ENCODE data around the gene ZNF512.
"Not testable (repeated sequence)": the region's sequence is repeated elsewhere in the genome, so short reads cannot be mapped to it uniquely, and the experiment has no call there.

Gene ZNF512, protein sequence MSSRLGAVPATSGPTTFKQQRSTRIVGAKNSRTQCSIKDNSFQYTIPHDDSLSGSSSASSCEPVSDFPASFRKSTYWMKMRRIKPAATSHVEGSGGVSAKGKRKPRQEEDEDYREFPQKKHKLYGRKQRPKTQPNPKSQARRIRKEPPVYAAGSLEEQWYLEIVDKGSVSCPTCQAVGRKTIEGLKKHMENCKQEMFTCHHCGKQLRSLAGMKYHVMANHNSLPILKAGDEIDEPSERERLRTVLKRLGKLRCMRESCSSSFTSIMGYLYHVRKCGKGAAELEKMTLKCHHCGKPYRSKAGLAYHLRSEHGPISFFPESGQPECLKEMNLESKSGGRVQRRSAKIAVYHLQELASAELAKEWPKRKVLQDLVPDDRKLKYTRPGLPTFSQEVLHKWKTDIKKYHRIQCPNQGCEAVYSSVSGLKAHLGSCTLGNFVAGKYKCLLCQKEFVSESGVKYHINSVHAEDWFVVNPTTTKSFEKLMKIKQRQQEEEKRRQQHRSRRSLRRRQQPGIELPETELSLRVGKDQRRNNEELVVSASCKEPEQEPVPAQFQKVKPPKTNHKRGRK

DNA sequence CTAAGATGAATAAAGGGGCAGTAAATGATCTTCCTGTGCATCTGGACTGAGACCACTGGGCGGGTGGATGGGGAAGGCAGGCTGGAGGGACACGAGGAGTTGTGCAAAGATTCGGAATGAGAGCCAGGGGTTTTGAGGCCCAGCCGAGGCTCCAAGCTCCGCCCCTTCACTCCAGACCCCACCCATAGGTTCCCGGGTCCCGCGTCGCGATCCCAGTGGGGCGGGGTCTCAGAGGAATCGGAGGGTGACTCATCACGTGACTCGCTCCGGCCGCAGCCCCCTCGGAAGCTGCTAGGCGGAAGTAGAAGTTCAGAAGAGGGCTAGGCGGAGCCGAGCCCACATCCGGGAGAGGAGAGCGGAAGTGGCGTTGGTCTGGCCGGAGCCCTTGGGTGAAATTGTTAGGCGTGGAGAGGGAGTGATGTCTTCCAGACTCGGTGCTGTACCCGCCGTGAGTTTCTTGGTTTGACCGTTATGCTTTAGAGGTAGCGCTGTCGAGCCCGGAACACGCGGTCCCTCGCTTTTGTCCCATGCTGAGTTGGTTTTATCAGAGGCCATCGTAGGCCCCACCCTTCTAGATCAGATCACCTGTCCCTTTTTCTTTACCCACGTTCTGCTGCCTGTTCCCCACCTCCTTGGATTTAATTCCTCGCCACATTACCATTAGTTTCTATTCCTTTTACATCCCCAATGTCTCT, at the start of gene ZNF512:
Gene ZNF512, plus strand, starts transcription at position 348 of the 695 bp plus-strand sequence. Its CDS starts 71 bp downstream, at position 419.
- peak within 1 kb of the TSS; percentile 93 for H3K4me3 ChIP-seq (ENCODE audit: low read depth, low read length)
- TF ChIP-seq, protein P1, sequence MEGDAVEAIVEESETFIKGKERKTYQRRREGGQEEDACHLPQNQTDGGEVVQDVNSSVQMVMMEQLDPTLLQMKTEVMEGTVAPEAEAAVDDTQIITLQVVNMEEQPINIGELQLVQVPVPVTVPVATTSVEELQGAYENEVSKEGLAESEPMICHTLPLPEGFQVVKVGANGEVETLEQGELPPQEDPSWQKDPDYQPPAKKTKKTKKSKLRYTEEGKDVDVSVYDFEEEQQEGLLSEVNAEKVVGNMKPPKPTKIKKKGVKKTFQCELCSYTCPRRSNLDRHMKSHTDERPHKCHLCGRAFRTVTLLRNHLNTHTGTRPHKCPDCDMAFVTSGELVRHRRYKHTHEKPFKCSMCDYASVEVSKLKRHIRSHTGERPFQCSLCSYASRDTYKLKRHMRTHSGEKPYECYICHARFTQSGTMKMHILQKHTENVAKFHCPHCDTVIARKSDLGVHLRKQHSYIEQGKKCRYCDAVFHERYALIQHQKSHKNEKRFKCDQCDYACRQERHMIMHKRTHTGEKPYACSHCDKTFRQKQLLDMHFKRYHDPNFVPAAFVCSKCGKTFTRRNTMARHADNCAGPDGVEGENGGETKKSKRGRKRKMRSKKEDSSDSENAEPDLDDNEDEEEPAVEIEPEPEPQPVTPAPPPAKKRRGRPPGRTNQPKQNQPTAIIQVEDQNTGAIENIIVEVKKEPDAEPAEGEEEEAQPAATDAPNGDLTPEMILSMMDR (IDR thresholded peaks at IDR 0.05; ENCODE audit: low read depth, low read length): no peak

DNA sequence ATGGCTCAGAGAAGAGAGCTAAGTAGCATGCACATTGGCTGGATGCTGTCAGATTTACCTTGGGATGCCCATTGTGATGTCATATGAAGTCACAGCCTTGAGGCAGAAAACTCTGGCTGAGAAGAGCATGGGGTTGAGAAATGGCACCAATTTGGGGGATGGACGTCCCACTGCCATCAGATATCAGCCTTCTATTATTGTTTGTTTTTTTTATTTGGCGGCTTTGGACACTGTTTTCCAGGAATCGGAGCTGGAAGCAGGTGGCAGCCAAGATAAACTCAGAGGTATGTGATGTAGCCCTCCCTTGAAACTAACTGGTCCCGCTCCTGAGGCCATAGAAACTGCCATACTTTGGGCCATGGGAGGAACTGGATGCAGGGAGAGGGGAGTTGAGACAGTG, 45.6 kb upstream of the ZNF512 start:
- TF ChIP-seq, protein P1 (IDR thresholded peaks at IDR 0.05; ENCODE audit: low read depth, low read length): no peak

DNA sequence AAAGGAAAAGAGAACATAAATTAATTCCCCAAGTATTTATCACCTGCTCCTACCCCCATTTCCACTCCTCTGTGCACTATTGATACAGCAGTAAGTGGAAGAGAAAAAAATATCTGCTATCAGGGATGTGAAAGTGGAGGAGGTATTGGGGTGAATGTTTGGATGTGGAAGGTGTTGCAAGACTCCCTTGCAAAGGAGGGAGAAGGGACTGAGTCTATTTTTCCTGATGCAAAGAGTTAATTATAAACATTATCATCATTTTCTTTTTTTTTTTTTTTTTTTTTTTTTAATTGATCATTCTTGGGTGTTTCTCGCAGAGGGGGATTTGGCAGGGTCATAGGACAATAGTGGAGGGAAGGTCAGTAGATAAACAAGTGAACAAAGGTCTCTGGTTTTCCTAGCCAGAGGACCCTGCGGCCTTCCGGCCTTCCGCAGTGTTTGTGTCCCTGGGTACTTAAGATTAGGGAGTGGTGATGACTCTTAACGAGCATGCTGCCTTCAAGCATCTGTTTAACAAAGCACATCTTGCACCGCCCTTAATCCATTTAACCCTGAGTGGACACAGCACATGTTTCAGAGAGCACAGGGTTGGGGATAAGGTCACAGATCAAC, 43.9 kb upstream of the ZNF512 start:
- H3K4me3 ChIP-seq (ENCODE audit: low read depth, low read length): not testable (repeated sequence)

More for the DNA sequence above, 45.6 kb upstream of the ZNF512 start:
- H3K4me3 ChIP-seq (ENCODE audit: low read depth, low read length): no peak overlapping the region

DNA sequence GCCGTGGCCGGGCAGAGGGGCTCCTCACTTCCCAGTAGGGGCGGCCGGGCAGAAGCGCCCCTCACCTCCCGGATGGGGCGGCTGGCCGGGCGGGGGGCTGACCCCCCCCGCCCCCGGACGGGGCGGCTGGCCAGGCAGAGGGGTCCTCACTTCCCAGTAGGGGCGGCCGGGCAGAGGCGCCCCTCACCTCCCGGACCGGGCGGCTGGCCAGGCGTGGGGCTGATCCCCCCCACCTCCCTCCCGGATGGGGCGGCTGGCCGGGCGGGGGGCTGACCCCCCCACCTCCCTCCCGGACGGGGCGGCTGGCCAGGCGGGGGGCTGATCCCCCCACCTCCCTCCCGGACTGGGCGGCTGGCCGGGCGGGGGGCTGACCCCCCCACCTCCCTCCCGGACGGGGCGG, 43.2 kb upstream of the ZNF512 start:
- not testable (repeated sequence) for H3K4me3 ChIP-seq (ENCODE audit: low read depth, low read length)

DNA sequence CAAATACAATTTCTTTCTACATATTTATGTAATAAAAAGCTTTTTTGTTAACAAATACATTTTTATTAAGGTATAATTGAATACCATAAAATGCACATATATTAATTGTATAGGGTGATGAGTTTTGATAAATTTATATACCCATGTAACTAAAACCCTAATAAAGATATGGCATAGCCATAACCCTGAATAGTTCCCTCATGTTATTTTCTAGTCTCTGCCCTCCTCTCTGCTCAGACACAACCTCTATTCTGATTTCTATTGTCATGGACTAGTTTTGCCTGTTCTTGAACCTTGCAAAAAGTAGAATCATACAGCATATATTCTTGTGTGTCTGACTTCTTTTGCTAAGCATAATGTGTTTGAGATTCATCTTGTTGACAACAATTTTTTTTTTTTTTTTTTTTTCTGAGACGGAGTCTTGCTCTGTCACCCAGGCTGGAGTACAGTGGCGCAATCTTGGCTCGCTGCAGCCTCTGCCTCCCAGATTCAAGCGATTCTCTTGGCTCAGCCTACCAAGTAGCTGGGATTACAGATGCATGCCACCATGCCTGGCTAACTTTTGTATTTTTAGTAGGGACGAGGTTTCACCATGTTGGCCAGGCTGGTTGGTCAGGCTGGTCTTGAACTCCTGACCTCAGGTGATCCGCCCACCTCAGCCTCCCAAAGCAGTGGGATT, 38.6 kb upstream of the ZNF512 start:
- no peak overlapping the region for H3K4me3 ChIP-seq (ENCODE audit: low read depth, low read length)
- TF ChIP-seq, protein P1 (IDR thresholded peaks at IDR 0.05; ENCODE audit: low read depth, low read length): no peak

DNA sequence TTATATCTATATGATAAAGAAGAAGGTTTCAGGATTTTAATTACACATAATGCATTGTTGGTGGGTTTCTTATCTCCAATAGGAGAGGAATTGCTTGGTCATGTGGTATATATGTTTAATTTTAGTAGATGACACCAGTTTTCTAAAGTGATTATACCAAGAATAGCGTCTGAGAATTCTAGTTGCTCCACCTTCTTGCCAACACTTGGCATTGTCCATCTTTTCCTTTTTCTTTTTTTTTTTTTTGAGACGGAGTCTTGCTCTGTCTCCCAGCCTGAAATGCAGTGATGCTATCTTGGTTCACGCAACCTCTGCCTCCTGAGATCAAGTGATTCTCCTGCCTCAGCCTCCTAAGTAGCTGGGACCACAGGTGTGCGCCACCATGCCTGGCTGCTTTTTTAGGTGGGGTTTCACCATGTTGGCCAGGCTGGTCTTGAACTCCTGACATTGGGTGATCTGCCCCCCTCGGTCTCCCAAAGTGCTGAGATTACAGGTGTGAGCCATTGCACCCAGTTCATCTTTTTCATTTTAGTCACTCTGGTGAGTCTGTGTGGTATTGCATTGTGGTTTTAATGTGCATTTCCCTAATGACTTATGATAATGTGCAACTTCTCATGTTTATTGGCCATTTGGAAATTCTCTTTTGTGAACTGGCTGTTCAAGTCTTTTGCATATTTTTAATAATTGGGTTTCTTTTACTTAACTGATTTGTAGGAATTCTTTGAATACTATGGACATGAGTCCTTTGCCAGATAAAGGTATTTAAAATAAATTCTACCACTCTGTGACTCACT, 37.3 kb upstream of the ZNF512 start:
- no peak overlapping the region for H3K4me3 ChIP-seq (ENCODE audit: low read depth, low read length)
- TF ChIP-seq, protein P1 (IDR thresholded peaks at IDR 0.05; ENCODE audit: low read depth, low read length): no peak

DNA sequence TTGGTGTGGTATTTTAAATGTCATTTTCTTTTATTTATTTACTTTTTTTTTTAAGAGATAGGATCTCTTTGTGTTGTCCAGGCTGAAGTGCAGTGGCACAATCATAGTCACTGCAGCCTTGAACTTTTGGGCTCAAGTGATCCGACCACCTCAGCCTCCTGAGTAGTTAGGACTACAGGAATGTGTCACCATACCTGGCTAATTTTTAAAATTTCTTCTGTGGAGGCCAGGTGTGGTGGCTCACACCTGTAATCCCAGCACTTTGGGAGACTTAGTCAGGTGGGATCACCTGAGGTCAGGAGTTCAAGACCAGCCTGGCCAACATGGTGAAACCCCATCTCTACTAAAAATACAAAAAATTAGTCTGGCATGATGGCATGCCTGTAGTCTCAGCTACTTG, 33.5 kb upstream of the ZNF512 start:
- TF ChIP-seq, protein P1 (IDR thresholded peaks at IDR 0.05; ENCODE audit: low read depth, low read length): no peak
- H3K4me3 ChIP-seq (ENCODE audit: low read depth, low read length): no peak overlapping the region

All from WI38 (cell line).